Body of pancreas (tissue), 4 donors: Measurements from ENCODE around the gene GOSR2.

Experiments
- CTCF ChIP-seq, 7 experiments: fragments of 450-650 bp in 4 of 7; fragments of 200-600 bp in 3 of 7; sonication (generic) in 3 of 7; IDR thresholded peaks; one replicate each; pipeline ENCODE4 v1.5.1; 2016 to 2019; ENCODE audit warnings: antibody characterized with exemption in 7 of 7
- POLR2A ChIP-seq, 3 donors: fragments of 450-650 bp; IDR thresholded peaks; one replicate each; pipeline ENCODE4 v1.6.1; 2016; ENCODE audit warnings: antibody characterized with exemption in 3 of 3, mild to moderate bottlenecking in 2 of 3

GRCh38 chr17:46947216-46947615 is 24.3 kb downstream of the GOSR2 start:
- no peak for TF ChIP-seq CTCF (IDR thresholded peaks at IDR 0.05)
- TF ChIP-seq POLR2A (IDR thresholded peaks at IDR 0.05): no peak
